ENCODE data around the gene MBD5.

MBD5 gene

GRCh38 chr2:148022882-148023281, 2.0 kb downstream of the MBD5 start:
- in situ Hi-C loops (cut with MboI; ENCODE audit: low sequenced_read_pairs): no loop called here

GRCh38 chr2:148023861-148024260, 3.0 kb downstream of the MBD5 start:
- in situ Hi-C loops (cut with MboI; ENCODE audit: low sequenced_read_pairs): no loop called here

- in situ Hi-C loops (cut with MboI; ENCODE audit: low sequenced_read_pairs): no loop called here
These were observed 5.7 kb downstream of the MBD5 start for GRCh38 chr2:148026573-148026972.

GRCh38 chr2:148027822-148028221, 6.9 kb downstream of the MBD5 start:
- in situ Hi-C loops (cut with MboI; ENCODE audit: low sequenced_read_pairs): no loop called here

GRCh38 chr2:148028781-148029180, 7.9 kb downstream of the MBD5 start:
- in situ Hi-C loops (cut with MboI; ENCODE audit: low sequenced_read_pairs): no loop called here

- in situ Hi-C loops (cut with MboI; ENCODE audit: low sequenced_read_pairs): no loop called here
These were observed 10.3 kb downstream of the MBD5 start for GRCh38 chr2:148031152-148031551.

- in situ Hi-C loops (cut with MboI; ENCODE audit: low sequenced_read_pairs): no loop called here
These were observed 11.3 kb downstream of the MBD5 start for GRCh38 chr2:148032215-148032614.

- in situ Hi-C loops (cut with MboI; ENCODE audit: low sequenced_read_pairs): no loop called here
These were observed 18.9 kb downstream of the MBD5 start for GRCh38 chr2:148039783-148040182.

GRCh38 chr2:148042219-148042618, 21.3 kb downstream of the MBD5 start:
- in situ Hi-C loops (cut with MboI; ENCODE audit: low sequenced_read_pairs): no loop called here

GRCh38 chr2:148044322-148044721, 23.4 kb downstream of the MBD5 start:
- in situ Hi-C loops (cut with MboI; ENCODE audit: low sequenced_read_pairs): no loop called here

GRCh38 chr2:148046802-148047201, 25.9 kb downstream of the MBD5 start:
- in situ Hi-C loops (cut with MboI; ENCODE audit: low sequenced_read_pairs): no loop called here

- in situ Hi-C loops (cut with MboI; ENCODE audit: low sequenced_read_pairs): no loop called here
These were observed 27.8 kb downstream of the MBD5 start for GRCh38 chr2:148048475-148049221.

GRCh38 chr2:148049284-148049683, 28.4 kb downstream of the MBD5 start:
- in situ Hi-C loops (cut with MboI; ENCODE audit: low sequenced_read_pairs): no loop called here

GRCh38 chr2:148052687-148053086, 31.8 kb downstream of the MBD5 start:
- in situ Hi-C loops (cut with MboI; ENCODE audit: low sequenced_read_pairs): no loop called here

GRCh38 chr2:148058641-148059040, 37.8 kb downstream of the MBD5 start:
- in situ Hi-C loops (cut with MboI; ENCODE audit: low sequenced_read_pairs): no loop called here

- in situ Hi-C loops (cut with MboI; ENCODE audit: low sequenced_read_pairs): no loop called here
These were observed 42.7 kb downstream of the MBD5 start for GRCh38 chr2:148063633-148064032.

GRCh38 chr2:148065936-148066335, 45.0 kb downstream of the MBD5 start:
- in situ Hi-C loops (cut with MboI; ENCODE audit: low sequenced_read_pairs): no loop called here

GRCh38 chr2:148067801-148068200, 46.9 kb downstream of the MBD5 start:
- in situ Hi-C loops (cut with MboI; ENCODE audit: low sequenced_read_pairs): no loop called here

GRCh38 chr2:148071351-148071750, 50.5 kb downstream of the MBD5 start:
- in situ Hi-C loops (cut with MboI; ENCODE audit: low sequenced_read_pairs): no loop called here

GRCh38 chr2:148096012-148096411, 75.1 kb downstream of the MBD5 start:
- in situ Hi-C loops (cut with MboI; ENCODE audit: low sequenced_read_pairs): no loop called here

- in situ Hi-C loops (cut with MboI; ENCODE audit: low sequenced_read_pairs): no loop called here
These were observed 81.8 kb downstream of the MBD5 start for GRCh38 chr2:148102641-148103040.

GRCh38 chr2:148103946-148104345, 83.1 kb downstream of the MBD5 start:
- in situ Hi-C loops (cut with MboI; ENCODE audit: low sequenced_read_pairs): no loop called here

GRCh38 chr2:148106331-148106730, 85.4 kb downstream of the MBD5 start:
- in situ Hi-C loops (cut with MboI; ENCODE audit: low sequenced_read_pairs): no loop called here
